Stimulated activated CD4-positive, alpha-beta T cell treated with anti-CD3 and anti-CD28 coated beads, Interleukin-15, amount 100 ng/mL, for 24 hours (primary cell): ENCODE results near the gene AHNAK2.
"Not testable (repeated sequence)": the region's sequence is repeated elsewhere in the genome, so short reads cannot be mapped to it uniquely, and the experiment has no call there.

Experiments
- DNase-seq: peaks from one replicate; pipeline ENCODE4 v3.0.0-alpha.2; 2020

The AHNAK2 gene

DNA sequence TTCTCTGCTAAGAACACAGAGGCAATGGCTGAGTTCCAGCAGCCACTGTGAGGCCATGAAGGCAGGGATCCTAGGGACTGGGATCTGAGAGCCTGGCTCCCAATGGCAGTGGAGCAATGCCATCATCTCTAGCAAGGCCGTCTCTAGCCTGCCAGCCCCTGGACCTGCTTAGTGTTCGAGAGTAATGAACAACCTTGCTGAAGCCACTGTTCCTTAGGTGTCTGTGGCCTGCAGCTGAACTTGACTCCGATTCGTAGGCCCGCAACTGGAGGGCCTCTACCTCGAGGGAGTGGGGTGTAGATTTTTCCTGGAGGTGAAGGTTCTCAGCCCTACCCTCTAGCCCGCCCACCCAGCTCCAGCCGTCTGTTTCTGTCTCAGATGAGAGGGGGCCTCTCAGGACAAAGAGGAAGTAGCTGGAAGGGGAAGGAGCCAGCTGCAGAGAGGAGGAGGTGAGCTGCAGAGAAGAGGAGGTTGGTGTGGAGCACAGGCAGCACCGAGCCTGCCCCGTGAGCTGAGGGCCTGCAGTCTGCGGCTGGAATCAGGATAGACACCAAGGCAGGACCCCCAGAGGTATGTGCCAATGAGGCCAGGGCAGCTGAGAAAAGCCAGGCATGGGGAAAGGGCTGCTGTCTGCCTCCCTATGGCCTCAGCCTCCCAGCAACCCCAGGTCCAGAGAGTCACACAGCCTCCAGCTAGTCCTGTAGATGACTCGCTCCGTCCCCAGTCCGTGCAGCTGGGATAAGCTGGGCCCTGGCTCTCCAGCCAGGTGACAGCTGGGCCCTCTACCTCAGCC is 53.6 kb downstream of the AHNAK2 start, which contains the start of gene PLD4:
TSS of gene PLD4 (plus strand) at position 459 of the 793 bp plus-strand sequence. CDS start 2,262 bp downstream, outside the sequence.
- no peak for DNase-seq

DNA sequence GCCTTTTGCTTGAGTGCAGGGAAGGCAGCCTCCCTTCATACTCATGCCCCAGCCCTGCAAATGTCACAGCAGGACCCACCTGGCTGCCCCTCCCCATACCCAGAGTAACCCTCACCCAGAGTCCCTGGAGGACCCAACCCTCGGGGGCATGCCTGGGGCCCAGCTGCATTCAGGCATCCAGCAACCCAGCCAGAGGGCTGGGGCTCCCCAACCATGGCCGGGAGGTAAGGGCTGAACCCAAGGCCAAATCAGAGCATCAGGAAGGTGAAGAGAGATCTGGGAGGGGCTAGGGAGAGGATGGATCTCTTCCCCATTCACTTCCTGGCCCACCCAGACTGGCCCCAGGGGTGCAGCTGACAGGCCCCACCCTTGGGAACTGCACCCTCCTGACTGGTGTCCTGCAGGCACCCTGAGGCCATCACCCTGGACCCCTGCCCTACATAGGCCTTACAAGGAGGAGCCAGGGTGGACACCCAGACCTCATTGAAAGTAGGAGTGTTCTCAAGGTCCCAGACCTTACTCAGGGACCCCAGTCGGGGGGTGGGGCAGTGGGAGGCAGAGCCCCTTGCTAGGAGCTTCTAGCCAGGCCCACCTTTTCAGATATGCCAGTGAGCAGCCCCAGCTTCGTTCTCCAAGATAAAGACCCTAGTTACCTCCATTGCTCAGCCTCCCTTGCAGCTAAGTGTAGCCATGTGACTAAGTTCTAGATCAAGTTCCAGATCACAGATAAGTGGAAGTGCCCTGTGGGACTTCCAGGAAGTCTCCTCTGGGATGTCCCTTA is 54.3 kb downstream of the AHNAK2 start:
- no peak for DNase-seq

DNA sequence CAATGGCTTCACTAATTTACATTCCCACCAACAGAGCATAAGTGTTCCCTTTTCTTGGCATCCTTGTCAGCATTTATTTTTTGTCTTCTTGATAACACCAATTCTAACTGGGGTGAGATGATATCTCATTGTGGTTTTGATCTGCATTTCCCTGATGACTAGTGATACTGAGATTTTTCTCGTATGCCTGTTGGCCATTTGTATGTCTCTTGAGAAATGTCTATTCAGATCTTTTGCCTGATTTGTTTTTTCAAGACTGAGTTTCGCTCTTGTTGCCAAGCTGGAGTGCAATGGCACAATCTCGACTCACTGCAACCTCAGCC is 58.2 kb downstream of the AHNAK2 start:
- DNase-seq: no peak

DNA sequence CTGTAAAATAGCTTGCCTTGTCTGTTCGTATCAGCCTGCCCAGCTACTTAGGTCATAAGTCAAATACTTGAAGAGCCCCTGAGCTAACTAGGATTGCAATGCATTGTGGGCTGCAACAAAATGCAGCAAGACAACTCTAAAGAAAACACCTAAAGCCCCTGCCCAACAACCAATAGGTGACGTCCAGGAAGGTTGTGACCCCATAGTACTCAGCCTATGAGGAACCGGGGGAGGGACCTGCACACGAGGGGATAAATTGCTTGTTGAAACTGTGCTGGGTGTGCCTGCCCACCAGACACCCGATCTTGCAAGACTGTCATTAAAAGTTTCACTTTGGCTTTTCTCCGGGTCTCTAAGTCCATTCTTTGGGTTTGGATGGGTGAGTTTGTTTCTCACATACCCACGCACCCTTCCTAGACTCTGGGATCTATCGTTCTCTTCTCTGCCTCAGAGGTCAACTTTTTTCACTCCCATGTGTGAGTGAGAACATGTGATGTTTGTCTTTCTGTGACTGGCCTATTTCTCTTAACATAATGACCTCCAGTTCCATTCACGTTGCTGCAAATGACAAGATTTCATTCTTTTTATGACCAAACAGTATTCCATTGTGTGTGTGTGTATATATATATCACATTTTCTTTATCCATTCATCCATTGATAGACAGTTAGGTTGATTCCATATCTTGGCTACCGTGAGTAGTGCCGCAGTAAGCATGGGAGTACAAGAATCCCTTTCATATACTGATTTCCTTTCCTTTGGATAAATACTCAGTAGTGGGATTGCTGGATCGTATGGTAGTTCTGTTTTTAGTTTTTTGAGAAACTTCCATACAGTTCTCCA is 58.8 kb downstream of the AHNAK2 start:
- not testable (repeated sequence) for DNase-seq

DNA sequence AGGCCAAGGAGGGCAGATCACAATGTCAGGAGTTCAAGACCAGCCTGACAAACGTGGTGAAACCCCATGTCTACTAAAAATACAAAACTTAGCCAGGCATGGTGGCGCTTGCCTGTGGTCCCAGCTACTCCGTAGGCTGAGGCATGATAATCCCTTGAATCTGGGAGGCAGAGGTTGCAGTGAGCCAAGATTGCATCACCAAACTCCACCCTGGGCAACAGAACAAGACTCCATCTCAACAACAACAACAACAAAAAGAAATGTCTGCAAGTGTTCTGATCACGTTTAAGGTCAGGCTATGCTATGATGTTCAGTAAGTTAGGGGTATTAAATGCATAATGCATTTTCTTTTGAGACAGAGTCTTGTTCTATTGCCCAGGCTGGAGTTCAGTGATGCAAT is 60.2 kb downstream of the AHNAK2 start:
- no peak for DNase-seq

DNA sequence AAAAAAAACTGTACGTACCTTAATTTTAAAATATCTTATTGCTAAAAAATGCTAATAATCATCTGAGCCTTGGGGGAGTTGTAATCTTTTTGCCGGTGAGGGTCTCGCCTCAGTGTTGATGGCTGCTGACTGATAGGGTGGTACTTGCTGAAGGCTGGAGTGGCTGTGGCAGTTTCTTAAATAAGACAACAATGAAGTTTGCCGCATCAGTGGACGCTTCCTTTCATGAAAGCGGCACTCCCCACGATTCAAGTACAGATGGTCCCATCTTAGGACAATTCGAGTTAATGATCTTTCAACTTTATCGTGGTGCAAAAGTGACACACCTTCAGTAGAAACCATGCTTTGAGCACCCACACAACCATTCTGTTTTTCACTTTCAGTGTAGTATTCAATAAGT is 61.1 kb downstream of the AHNAK2 start:
- no peak for DNase-seq

DNA sequence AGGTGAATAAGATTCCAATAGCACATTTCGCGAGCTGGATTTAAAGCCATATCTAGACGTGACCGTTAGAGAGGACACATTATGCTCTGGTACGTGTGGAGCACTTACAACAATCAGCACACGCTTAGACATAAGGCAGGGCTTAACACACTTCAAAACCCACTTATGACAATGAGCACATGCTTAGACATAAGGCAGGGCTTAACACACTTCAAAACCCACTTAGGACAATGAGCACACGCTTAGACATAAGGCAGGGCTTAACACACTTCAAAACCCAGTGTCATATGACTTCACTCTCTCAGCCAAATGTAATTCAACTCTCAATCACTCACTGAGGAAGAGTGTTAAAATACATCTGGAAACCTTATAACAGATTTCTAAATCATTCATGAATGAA is 64.7 kb downstream of the AHNAK2 start:
- DNase-seq: no peak

DNA sequence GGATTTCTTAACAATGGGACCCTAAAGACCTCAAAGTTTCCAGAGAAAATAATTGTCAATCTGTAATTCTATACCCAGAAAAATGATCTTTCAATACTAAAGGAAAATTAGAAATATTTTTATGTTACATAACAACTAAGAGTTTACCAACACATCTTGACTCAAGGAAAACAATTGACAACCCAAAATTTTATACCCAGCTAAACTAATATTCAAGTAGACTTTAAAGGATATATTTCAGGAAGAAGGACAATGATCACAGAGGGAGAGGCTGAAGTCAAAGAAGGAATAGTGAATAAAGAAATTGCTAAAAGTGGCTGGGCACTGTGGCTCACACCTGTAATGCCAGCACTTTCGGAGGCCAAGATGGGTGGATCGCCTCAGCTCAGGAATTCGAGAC is 66.1 kb downstream of the AHNAK2 start:
- DNase-seq: no peak

DNA sequence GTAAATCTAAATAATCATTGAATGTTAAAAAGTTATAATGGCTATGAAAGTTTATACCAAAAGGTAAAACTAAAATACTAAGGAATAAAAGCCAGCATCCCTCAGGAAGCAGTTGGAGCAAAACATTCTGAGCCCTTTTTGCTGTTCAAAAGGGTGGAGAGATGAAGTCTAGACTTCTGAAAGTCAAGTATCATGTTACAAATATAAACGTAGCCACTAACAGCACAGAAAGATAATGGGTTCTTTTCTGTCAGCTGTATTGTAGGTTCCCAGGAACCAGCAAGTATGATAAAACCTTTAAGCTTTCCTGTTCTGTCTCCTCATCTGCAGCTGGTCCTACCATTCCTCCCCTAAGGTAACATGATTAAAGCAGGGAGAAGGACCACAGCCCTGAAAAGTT is 69.9 kb downstream of the AHNAK2 start:
- no peak for DNase-seq

DNA sequence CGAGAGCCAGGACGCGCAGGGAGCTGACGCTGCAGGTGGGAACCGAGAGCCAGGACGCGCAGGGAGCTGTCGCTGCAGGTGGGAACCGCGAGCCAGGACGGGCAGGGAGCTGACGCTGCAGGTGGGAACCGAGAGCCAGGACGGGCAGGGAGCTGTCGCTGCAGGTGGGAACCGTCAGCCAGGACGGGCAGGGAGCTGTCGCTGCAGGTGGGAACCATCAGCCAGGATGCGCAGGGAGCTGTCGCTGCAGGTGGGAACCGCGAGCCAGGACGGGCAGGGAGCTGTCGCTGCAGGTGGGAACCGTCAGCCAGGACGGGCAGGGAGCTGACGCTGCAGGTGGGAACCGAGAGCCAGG is 72.6 kb downstream of the AHNAK2 start:
- not testable (repeated sequence) for DNase-seq

DNA sequence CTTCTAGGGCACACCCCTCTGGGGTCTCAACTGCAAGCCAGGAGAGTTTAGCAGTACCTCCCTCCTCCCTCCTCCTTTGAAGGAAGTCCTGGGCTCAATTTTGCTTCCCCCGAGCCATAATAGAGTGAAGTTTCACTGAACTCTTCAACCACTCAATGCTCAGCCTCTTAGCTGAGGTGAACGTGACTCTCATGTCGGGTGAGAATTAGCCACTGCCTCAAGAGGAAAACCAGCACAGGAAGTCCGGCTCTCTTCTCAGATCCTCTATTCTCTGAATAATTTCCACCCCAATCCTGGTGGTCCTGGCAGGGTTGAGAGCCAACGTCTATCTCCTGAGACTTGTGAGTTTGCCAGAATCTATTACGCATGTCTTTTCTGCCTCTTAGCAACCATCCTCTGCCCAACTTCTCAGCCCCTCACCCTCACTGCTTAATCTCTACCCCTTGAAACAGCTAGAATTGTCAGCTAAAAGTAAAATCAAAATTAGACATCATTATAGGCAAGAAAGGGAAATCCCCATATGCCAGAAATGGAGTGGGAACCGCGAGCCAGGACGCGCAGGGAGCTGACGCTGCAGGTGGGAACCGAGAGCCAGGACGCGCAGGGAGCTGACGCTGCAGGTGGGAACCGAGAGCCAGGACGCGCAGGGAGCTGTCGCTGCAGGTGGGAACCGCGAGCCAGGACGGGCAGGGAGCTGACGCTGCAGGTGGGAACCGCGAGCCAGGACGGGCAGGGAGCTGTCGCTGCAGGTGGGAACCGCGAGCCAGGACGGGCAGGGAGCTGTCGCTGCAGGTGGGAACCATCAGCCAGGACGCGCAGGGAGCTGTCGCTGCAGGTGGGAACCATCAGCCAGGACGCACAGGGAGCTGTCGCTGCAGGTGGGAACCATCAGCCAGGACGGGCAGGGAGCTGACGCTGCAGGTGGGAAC is 73.3 kb downstream of the AHNAK2 start:
- DNase-seq: not testable (repeated sequence)

DNA sequence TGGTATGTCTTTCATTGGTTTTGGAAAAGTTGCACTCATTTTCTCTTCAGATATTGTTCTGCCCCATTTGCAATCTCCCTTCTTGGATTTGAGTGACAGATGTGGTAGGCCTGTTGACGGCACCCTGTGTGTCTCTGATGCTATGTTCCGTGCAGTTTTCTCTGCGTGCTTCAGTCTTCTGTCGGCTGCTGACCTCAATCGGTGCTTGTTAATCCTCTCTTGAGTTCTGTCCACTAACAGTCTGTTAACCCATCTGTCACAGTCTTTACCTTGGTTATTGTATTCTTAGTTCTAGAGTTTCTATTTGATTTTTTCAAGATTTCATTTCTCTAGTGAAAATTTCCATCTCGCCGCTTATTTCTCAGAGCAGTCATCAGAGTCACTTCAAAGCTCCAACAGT is 74.2 kb downstream of the AHNAK2 start:
- DNase-seq: no peak

DNA sequence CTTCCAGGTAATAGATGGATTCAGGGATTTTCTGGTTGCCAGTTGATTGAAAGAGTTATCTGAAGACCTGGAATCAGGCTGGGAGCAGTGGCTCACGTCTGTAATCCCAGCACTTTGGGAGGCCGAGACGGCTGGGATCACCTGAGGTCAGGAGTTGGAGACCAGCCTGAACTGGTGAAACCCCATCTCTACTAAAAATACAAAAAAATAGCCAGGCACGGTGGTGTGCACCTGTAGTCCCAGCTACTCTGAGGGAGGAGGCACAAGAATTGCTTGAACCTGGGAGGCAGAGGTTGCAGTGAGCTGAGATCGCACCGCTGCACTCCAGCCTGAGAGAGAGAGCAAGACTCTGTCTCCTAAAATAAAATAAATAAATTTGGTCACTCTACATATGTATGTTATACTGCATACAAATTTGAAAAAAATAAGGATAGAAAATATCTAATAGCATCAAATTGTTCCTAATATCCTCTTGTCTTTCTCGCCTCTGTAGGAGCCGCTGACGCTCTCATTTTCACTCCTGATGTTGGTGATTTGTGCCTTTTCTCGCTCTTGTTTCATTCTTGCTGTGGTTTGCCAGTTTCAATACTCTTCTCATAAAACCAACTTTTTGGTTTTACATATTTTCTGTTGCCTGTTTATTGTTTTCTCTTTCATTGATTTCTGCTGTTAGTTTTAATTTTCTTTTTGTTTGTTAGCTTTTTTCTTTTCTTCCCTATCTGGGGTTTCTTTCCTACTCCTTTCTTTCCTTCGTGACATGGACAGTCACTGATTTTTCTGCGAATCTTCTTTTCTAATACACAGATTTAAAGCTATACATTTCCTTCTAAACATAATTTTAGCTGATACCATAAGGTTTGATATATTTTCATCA is 77.3 kb downstream of the AHNAK2 start:
- no peak for DNase-seq

DNA sequence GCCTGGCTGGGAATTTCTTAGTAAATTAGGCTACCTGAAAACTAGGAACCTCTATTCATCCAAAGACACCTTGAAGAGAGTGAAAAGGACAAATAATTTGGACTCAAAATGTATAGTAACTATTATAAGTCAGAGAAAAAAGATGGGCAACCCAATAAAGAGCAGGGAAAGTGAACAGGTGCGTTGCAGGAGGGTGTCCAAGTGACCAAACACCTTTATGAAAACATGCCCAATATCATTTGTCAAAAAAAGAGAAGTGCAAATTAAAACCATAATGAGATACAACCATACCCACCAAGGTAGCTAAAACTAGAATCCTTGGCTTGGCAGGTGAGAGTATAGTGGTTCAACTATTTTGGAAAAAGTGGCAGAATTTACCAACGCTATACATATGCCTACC is 78.4 kb downstream of the AHNAK2 start:
- DNase-seq: no peak

DNA sequence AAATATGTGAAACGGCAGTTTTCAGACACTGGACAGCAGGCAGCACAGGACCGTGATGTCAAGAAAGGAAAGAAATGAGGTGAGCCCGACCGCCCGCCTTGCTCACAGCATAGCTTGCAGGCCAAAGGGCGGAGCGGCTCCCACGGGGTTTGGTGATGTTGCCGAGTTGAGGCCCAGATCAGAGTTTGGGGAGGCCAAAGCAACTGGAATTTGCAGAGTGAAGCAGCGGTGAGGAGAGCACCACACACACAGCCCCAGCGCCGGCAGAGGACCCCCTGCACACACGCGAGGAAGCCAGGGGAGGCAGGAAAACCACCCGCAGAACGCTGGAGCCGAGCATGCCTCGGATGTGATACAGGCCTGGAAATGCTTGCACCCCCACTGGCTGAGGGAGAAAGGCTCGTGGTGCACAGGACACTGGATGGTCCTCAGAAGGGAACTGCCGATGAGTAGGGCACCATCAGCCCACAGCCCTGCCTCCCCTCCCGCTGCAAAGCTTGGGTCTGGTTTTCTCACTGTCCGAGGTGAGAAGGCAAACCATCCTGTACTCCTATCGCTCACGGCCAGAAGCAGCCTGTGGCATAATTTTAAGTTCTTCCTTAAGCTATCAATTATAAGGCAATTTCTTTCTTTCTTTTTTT is 79.2 kb downstream of the AHNAK2 start:
- DNase-seq: no peak

DNA sequence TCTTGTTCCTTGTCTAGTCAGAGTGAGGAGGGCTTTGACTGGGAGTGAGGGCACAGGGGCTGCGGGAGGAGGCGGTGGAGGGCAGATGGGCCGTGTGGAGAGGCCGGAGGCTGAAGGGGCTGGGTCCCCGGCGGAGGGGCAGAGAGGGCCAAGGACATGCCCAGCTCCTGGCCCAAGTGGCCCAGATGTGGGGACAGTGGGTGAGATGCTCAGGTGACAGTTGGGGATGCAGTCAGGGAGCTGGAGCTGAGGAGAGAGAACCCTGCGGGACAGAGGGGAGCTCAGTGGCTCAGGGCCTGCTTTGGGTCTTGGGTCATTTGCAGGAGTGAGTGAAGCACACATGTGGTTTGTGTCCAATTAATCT is 80.0 kb downstream of the AHNAK2 start:
- no peak for DNase-seq

DNA sequence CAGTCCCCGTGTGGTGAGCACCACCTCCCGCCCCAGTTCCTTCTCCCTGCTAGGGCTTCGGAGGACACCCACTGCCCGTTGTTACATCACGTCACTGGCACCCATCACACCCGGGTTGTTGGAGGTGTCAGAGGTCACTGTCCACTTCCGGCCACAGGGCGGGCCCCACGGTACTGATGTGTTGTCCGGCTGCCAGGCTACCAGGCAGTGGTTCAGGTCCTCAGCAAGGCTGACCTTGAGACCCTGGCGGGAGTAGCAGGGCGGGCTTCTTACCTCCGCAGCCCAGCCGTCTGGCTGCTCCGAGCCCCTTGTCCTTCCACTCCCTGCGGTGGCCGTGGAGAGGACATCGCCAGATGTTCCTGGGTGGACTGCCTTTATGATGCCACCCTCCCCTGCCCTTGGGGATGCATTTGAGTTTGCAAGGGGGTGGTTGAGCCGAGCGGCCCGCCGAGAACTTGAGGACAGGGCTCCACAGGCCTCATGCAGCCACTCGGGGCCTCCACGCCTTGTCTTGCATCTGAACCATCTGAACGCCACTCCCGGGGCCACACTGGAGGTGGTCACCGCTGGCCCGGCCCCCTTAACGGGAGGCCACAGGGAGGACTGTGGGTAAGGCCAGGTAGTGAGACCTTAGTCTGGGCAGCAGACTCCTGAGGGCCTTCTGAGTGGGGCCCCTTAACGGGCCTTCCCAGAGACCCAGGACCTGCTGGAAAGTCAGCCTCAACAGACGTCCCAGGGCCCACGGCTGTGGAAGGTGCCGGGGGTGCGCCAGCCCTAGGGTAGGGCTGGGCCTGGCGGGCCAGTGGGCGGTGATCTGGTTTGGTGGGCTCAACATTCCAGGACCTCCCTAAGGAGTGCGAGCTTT is 80.6 kb downstream of the AHNAK2 start:
- no peak for DNase-seq

DNA sequence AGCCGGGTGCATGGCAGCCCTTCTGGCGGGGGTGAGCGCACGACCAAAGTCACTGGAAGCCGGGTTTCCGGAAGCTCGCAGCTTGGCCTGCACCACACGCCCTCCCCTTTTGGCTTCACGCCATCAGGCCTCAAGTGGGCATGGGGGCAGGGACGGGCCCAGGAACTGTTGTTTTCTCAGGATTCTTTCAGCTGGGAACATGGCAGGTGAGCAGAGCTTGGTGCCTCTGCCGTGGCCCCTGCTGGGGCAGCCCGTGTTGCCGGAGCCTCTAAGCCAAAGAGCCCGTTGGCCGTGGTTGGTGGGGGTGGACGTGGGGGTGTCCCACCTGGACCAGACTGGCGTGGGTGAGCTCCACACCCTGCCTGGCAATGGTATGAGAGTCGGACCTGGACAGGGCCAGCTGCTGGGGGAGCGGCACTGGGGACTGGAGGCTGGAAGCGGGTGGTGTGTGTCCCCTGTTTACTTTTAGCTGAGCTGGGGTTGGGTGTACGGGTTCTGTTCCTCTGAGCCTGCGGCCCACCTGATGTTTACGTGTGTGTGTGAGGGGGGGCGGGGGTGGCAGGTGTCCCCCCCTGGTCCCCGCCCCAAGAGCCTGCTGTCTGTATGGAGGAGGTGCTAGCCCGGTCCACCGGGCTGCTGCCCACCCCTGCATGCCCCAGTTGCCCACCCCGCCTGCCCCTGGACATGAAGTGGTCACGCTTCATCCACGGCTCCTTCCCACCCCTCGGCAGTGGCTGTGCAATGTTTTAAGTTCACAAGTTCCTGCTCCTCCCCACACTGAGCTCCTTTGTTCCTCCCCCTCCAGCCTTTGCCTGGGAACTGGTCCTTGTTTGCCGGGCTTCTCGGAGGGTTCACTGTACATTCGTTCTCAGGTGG is 82.2 kb downstream of the AHNAK2 start:
- peak; percentile 1 for DNase-seq
